Measurements from ENCODE around the gene PDE6C. TPM values are rescaled to one million over a fixed set of nuclear protein-coding genes. Genes with fewer than 3 reads are reported as not detected.

Gene PDE6C
- total and polyA plus RNA-seq, 2 of the 4 experiments (the other 2 are of a cell fraction), result not detected

- DNase-seq, result no peak
- POLR2A ChIA-PET (ENCODE audit: unreplicated experiment), result no interaction called here
- Histone ChIP-seq H2AK9ac (replicated peaks; ENCODE audit: low read depth, low read length, poor library complexity) (no peak overlapping the region), H3K4me2 (ENCODE audit: low read depth, low read length) (no peak overlapping the region), H3K4ac (ENCODE audit: low read depth, low read length) (no peak overlapping the region), H4K20me1 (ENCODE audit: insufficient read depth, low read length) (no peaks in the 10 kb centered on the region), H2AFZ (replicated peaks; ENCODE audit: low read length, poor library complexity) (no peak overlapping the region), H3K79me1 (ENCODE audit: low read depth in 1 of 2, low read length in 2 of 2) (no peaks in the 10 kb centered on the region), H2AK5ac (ENCODE audit: low read depth, low read length) (no peak overlapping the region), H3K4me3 (ENCODE audit: insufficient read depth, low read depth, low read length) (no peak overlapping the region), H3K18ac (ENCODE audit: low read depth, low read length) (no peak overlapping the region), H3K27ac (ENCODE audit: insufficient read depth, low read length) (no peak overlapping the region), H3K14ac (replicated peaks; ENCODE audit: low read depth, low read length) (no peak overlapping the region), H2BK20ac (ENCODE audit: low read depth, low read length) (no peak overlapping the region), H3K9me3 (ENCODE audit: control insufficient read depth, insufficient read depth, low read length) (no peaks in the 10 kb centered on the region), H4K5ac (ENCODE audit: low read depth, low read length) (no peak overlapping the region), H3K36me3 (ENCODE audit: control insufficient read depth, insufficient read depth, low read length) (no peaks in the 10 kb centered on the region), H3K56ac (ENCODE audit: extremely low read depth, insufficient read depth, low read length) (no peak overlapping the region), H4K8ac (ENCODE audit: low read depth in 2 of 2, low read length in 2 of 2) (no peak overlapping the region), H3K23ac (ENCODE audit: low read depth, low read length) (no peak overlapping the region), H3K27me3 (ENCODE audit: control insufficient read depth, insufficient read depth, low read length) (peaks cover 13% of the 10 kb centered on the region), H3K9ac (ENCODE audit: low read depth, low read length) (no peak overlapping the region), H2BK15ac (ENCODE audit: low read depth, low read length) (no peak overlapping the region), H4K91ac (ENCODE audit: insufficient read depth, low read depth, low read length) (no peak overlapping the region), H2BK120ac (ENCODE audit: low read depth, low read length) (no peak overlapping the region), H3K9me1 (ENCODE audit: insufficient read depth, low read length) (no peaks in the 10 kb centered on the region), H3K4me1 (ENCODE audit: control insufficient read depth, insufficient read depth, low read length) (no peaks in the 10 kb centered on the region), H2BK5ac (ENCODE audit: low read depth, low read length, poor library complexity, severe bottlenecking) (no peak overlapping the region)
- BruUV-seq (replicated peaks), result no TSS peak
- intact Hi-C loops (cut with micrococcal nuclease), result no loop called here
- no peak for ATAC-seq (ENCODE audit: low read depth)
- CTCF ChIA-PET, result no interaction called here
- in situ Hi-C loops (cut with MboI; ENCODE audit: low sequenced_read_pairs), result no loop called here
- dilution Hi-C loops (cut with HindIII; ENCODE audit: low sequenced_read_pairs, unreplicated experiment), result no loop called here
- WGBS, 2 experiments (ENCODE audit: extremely low coverage in 2 of 2, insufficient read length in 1 of 2), result 64% methylated on average over 5 of the region's 15 CpGs; no CpG with 5 or more reads in 1 of the 2 experiments
- no peak for TF ChIP-seq NFE2L2 (IDR thresholded peaks at IDR 0.05; ENCODE audit: low read depth, low read length)
- TF ChIP-seq, protein P1, sequence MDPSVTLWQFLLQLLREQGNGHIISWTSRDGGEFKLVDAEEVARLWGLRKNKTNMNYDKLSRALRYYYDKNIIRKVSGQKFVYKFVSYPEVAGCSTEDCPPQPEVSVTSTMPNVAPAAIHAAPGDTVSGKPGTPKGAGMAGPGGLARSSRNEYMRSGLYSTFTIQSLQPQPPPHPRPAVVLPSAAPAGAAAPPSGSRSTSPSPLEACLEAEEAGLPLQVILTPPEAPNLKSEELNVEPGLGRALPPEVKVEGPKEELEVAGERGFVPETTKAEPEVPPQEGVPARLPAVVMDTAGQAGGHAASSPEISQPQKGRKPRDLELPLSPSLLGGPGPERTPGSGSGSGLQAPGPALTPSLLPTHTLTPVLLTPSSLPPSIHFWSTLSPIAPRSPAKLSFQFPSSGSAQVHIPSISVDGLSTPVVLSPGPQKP (IDR thresholded peaks at IDR 0.05; ENCODE audit: borderline replicate concordance, low read depth, low read length), result no peak
- no peak for TF ChIP-seq SMC3 (IDR thresholded peaks at IDR 0.05; ENCODE audit: low read depth, low read length)
- TF ChIP-seq RAD21 (IDR thresholded peaks at IDR 0.05; ENCODE audit: low read length), result no peak
- TF ChIP-seq FOS (IDR thresholded peaks at IDR 0.05; ENCODE audit: low read depth, low read length), result no peak
- TF ChIP-seq MAFK (IDR thresholded peaks at IDR 0.05; ENCODE audit: low read depth, low read length), result no peak
- TF ChIP-seq CHD1 (IDR thresholded peaks at IDR 0.05; ENCODE audit: low read depth, low read length), result no peak
- TF ChIP-seq CEBPB (IDR thresholded peaks at IDR 0.05; ENCODE audit: low read depth, low read length), result no peak
- TF ChIP-seq BHLHE40 (IDR thresholded peaks at IDR 0.05; ENCODE audit: low read depth, low read length), result no peak
- no peak for TF ChIP-seq POLR2A (IDR thresholded peaks at IDR 0.05; ENCODE audit: low read depth, low read length)
- no peak for TF ChIP-seq RFX5 (IDR thresholded peaks at IDR 0.05; ENCODE audit: low read depth, low read length)
- no peak for TF ChIP-seq MXI1 (IDR thresholded peaks at IDR 0.05; ENCODE audit: borderline replicate concordance, low read depth, low read length)
- TF ChIP-seq RCOR1 (IDR thresholded peaks at IDR 0.05; ENCODE audit: insufficient replicate concordance, low read length), result no peak
- no peak for TF ChIP-seq CTCF (conservative IDR thresholded peaks at IDR 0.05; ENCODE audit: low read depth, low read length)
- TF ChIP-seq, protein P2, sequence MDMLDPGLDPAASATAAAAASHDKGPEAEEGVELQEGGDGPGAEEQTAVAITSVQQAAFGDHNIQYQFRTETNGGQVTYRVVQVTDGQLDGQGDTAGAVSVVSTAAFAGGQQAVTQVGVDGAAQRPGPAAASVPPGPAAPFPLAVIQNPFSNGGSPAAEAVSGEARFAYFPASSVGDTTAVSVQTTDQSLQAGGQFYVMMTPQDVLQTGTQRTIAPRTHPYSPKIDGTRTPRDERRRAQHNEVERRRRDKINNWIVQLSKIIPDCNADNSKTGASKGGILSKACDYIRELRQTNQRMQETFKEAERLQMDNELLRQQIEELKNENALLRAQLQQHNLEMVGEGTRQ (IDR thresholded peaks at IDR 0.05; ENCODE audit: low read depth, low read length), result no peak
Observed at GRCh38 chr10:93630625-93631557, 18.6 kb downstream of the PDE6C start.
